Activated CD4-positive, alpha-beta T cell treated with anti-CD3 and anti-CD28 coated beads for 24 hours (primary cell): ENCODE data around the gene LRP6.
"Not testable (repeated sequence)": the region's sequence is repeated elsewhere in the genome, so short reads cannot be mapped to it uniquely, and the experiment has no call there.

ENCODE experiments used
- DNase-seq, 2 donors: peaks; one replicate each; pipeline ENCODE4 v3.0.0-alpha.2; 2020; ENCODE audit warnings: low read depth in 2 of 2

LRP6 gene

GRCh38 chr12:12180575-12180974 is 86.3 kb downstream of the LRP6 start:
- DNase-seq, result no peak

GRCh38 chr12:12180136-12180535 is 86.7 kb downstream of the LRP6 start:
- DNase-seq, result no peak

GRCh38 chr12:12178559-12178958 is 88.3 kb downstream of the LRP6 start:
- DNase-seq, result no peak

- DNase-seq, result no peak
Observed at GRCh38 chr12:12176402-12176801, 90.4 kb downstream of the LRP6 start.

GRCh38 chr12:12171991-12172511 is 94.8 kb downstream of the LRP6 start:
- no peak for DNase-seq

- no peak for DNase-seq
Observed at GRCh38 chr12:12167847-12168246, 99.0 kb downstream of the LRP6 start.

GRCh38 chr12:12166751-12167150 is 100.1 kb downstream of the LRP6 start:
- no peak for DNase-seq

- no peak for DNase-seq
Observed at GRCh38 chr12:12159988-12160387, 106.9 kb downstream of the LRP6 start.

GRCh38 chr12:12158858-12159257 is 108.0 kb downstream of the LRP6 start:
- no peak for DNase-seq

GRCh38 chr12:12157424-12157823 is 109.4 kb downstream of the LRP6 start:
- DNase-seq, result no peak

GRCh38 chr12:12156828-12157227 is 110.0 kb downstream of the LRP6 start:
- DNase-seq, result no peak

GRCh38 chr12:12156116-12156515 is 110.7 kb downstream of the LRP6 start:
- no peak for DNase-seq

- DNase-seq, result no peak
Observed at GRCh38 chr12:12153596-12153995, 113.2 kb downstream of the LRP6 start.

GRCh38 chr12:12147111-12147510 is 119.7 kb downstream of the LRP6 start:
- DNase-seq, result no peak

- DNase-seq, result not testable (repeated sequence)
Observed at GRCh38 chr12:12144531-12144930, 122.3 kb downstream of the LRP6 start.

- no peak for DNase-seq
Observed at GRCh38 chr12:12141000-12141399, 125.8 kb downstream of the LRP6 start.

- no peak for DNase-seq
Observed at GRCh38 chr12:12138203-12139154, 128.4 kb downstream of the LRP6 start.

GRCh38 chr12:12133785-12134184 is 133.1 kb downstream of the LRP6 start:
- DNase-seq, result no peak

GRCh38 chr12:12133259-12133658 is 133.6 kb downstream of the LRP6 start:
- DNase-seq, result no peak

- no peak for DNase-seq
Observed at GRCh38 chr12:12128670-12129069, 138.2 kb downstream of the LRP6 start.

GRCh38 chr12:12127304-12127703 is 139.5 kb downstream of the LRP6 start:
- no peak for DNase-seq

- no peak for DNase-seq
Observed at GRCh38 chr12:12126551-12126950, 140.3 kb downstream of the LRP6 start.

GRCh38 chr12:12123036-12123604 is 143.7 kb downstream of the LRP6 start:
- no peak for DNase-seq
